Vagina (tissue), 1 donor: Measurements from ENCODE around the gene IFNK. TPM values are rescaled to one million over a fixed set of nuclear protein-coding genes. Genes with fewer than 3 reads are reported as not detected.

ENCODE experiments used
- total RNA-seq: library from RNA; depleted of rRNA; stranded (reverse); fragments of >200 nt; gene quantifications from one replicate; pipeline ENCODE4 v1.2.3, GENCODE V29; 2016

The IFNK gene
- total RNA-seq, 1 donor from 2014 or later: not detected

Other genes starting within 250 kb of the IFNK start
- gene EQTN, start 227.1 kb upstream of the IFNK start, total RNA-seq: not detected
- 11.0 TPM for gene MOB3B, start 5.5 kb downstream of the IFNK start, total RNA-seq
- gene C9orf72, start 49.2 kb downstream of the IFNK start, total RNA-seq: 18.7 TPM